ENCODE results near the gene ZNF629.

GRCh38 chr16:30744183-30744582 lies 42.8 kb downstream of the ZNF629 start:
- no peak for TF ChIP-seq CTCF (conservative IDR thresholded peaks at IDR 0.05; ENCODE audit: low read depth, low read length)
- no peak for TF ChIP-seq EZH2 (IDR thresholded peaks at IDR 0.05; ENCODE audit: borderline replicate concordance, low read depth, low read length, poor library complexity, severe bottlenecking)

Data from A673 (cell line).